ENCODE data around the gene CENPT.

Gene CENPT

DNA sequence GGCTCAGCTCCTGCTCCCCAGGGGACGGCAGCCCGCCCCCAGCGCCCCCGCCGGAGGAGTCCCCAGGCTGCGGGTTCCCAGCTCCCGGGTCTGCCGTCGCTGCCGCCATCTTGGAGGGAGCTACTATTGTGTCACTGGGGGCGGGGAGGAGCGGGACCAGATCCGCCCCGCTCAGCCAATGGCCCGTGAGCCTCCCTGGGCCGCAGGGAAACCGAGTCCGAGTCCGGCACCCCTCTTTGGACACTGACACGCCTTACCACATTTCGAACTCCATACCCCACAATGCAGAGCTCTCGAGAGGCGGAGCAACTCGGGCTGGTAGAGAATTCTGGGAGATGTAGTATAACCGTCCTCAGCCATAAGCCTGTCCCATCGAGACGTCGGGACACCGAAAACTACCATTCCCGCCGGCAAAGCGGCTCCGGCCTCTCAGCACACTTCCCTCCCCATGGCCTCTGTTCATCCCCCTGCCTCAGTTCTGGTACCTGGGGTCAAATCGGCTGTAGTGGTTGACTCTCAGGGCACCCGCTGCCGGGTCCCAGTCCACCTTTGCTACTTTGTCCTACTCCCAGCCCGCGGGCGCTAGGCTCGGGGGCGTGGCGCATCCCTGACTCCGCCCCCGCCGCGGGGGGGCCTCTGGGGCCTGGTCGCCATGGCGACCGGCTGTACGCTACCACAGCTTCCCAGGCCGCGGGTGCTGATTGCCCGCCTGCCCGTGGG lies 40.9 kb downstream of the CENPT start, which contains the start of the genes RANBP10 and TSNAXIP1:
Gene RANBP10 (minus strand): TSS at position 133 of the 720 bp plus-strand sequence. CDS start 24 bp downstream, at position 109.
Gene TSNAXIP1 (plus strand): TSS at position 462 of the 720 bp plus-strand sequence. CDS start 261 bp downstream, outside the sequence.
- DNase-seq (ENCODE audit: low read depth) = peak; percentile 89

DNA sequence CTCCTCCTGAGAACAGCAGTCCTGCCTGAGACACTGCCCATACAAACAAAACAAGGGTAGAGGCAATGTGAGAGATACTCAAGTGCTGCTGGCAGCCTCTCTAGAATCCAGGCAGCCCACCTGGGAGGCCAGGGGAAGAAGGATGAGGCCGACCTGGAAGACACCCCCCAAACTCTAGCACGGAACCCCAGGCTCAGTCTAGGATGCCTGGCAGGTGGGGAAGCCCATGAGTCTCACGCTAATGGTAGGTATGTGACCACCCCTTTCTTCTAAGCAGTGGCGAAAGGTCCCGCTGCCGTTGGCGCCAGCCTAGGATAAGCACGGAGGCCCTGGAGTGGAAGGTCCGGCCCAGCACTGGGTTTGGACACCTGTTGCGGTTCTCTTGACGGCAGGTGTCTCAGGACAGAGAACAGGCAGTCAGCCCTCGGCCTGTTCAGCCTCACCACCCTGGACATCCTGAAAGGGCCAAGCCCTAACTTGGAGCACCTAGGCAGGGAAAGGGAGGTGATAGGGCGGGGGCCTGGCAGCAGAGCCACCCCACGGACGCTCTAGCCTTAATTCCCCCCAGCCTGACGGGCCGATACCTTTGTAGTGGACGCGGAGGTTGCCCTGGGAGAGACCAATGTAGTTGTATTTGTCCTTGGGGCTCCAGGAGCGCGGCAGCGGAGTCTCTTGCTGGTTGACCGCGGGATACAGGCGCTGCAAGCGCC lies 41.6 kb downstream of the CENPT start:
- DNase-seq (ENCODE audit: low read depth) = no peak

DNA sequence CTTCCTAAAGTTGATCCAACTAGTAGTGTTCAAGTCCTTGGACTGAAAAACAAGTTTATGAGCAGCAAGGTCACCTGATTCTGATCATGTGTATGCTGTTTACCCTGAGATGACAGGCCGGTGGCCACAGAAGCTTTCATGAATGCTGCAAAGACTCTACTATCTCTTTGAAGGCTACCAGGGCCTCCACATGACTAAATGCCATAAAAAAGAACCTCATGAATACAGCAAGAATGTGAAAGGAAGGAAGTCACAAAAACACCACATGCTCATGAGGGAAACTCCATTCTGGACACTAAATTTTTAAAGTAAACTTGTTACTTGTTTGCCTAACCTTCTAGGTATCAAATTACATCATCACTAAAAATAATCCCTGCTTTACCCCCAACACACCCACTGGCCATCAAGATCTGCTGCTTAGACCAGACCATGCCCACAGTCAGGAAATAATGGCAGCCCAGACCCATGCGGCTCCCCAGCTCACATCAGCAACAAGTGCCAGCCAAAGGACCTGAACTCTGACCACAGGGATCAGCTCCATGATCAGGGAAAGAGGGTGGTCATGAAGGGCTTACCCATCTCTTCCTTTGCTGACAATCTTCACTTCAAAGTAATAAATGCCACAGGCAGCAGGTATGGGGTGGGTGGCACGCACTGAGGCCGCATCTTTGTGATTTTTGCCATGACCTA lies 42.5 kb downstream of the CENPT start:
- DNase-seq (ENCODE audit: low read depth) = no peak

DNA sequence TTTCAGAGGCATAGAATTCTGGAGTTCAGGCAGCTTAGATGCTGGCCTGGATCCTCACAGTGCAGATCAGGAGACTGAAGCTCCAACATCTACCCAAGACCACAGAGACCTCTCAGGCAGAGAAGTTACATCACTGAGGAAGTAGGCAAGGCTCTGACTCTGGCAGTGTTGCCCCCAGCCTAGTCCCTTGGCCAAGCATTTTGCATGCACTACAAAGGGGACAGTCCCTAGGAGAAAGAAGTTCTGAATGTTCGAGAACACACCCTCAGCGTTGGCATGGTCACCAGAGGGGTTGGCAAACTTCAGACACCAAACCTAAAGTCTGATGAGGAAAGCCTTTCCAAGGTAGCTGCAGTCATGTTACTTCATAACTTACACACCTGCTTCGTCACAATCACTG lies 43.6 kb downstream of the CENPT start:
- no peak for DNase-seq (ENCODE audit: low read depth)

DNA sequence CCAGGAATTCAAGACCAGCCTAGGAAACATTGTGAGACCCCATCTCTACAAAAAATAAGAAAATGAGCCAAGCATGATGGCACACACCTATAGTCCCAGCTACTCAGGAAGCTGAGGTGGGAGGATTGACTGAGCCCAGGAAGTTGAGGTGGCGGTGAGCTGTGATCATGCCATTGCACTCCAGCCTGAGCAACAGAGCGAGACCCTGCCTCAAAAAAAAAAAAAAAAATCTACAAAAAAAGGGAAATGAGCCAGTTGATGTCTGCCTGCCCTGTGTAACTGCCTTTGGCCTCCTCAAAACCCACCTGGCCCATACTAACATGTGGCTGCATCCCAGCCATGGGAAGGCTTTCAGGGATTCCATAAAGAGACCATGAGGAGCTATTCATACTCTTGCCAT lies 45.6 kb downstream of the CENPT start:
- DNase-seq (ENCODE audit: low read depth) = no peak

DNA sequence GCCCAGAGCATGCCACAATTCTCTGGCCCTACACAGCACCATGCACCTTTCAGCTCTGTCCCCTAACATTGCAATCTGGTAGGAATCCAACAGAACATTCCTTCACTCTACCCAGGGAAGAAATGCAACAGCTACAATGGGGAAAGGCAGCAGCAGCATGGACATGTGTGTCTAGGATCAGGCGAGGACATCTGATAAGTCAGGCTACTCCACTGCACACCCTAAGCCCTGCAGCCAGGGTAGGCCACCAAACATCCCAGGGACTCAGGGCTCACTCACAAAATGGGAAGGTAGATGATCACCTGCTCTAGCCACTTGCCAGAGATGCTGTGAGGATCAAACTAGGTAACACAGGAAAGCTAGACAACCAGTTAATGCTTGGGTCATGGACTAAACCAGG lies 46.3 kb downstream of the CENPT start:
- DNase-seq (ENCODE audit: low read depth) = no peak

DNA sequence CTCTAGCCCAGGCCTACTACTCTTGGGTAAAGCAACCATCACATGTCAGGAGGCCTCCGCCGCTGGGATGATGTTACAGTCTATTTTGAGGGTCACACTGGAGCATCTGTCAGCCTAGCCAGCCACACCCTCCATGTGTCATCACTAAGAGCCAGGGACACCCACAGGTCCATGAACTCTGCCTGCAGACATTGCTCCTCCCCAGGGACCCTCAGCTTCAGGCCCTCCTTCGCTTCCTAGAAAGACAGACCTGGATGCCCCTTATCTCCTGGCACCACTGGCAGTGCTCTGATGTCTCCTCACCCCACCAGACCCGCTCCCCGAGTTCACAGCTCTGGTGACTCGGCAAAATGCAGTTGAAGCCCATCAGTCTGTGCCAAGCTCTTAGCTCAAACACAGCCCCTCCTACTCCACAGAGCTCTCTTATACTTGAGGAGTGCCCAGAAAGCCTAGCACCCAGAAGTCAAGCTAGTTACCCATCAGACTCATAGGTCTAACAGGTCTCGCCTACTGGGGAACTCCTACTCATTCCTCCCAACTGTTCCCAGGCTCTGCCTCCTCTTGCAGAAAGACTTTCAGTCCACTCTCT lies 47.1 kb downstream of the CENPT start:
- no peak for DNase-seq (ENCODE audit: low read depth)

DNA sequence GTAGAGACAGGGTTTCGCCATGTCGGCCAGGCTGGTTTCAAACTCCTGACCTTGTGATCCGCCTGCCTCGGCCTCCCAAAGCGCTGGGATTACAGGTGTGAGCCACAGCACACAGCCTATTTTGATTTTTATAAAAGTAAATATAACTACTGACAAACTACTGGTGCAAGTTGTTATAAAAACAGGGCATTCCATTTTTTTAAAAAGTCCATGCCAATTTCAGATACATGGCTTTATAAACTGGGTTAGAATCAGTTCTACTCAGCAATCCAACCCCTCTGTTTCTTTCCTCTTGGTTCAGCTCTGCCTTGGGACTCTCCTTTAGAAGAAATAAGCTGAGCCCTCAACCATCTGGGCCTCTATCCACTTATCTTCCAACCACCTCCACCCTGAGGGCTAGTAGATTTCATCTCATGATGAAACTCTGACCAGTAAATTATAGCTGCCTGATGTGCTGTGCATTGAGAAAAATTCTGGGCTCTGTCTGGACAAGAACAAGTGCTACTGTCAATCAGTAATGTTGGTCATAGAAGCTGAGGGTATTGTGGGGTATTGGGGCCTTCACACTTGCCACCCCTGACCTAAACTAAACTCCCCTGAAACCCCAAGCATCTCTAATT lies 51.3 kb downstream of the CENPT start:
- no peak for DNase-seq (ENCODE audit: low read depth)

DNA sequence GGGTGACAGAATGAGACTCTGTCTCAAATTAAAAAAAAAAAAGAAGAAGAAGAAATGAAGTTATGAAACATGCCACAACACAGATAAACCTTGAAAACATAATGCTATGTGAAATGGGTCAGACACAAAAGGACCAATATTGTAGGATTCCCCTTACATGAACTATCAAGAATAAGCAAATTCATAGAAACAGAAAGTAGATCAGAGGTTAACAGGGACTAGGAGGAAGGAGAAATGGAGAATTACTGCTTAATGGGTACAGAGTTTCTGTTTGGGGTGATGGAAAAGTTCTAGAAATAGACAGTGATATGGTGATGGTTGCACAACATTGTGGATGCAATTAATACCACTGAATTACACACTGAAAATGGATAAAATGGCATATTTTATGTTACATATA lies 57.4 kb downstream of the CENPT start:
- DNase-seq (ENCODE audit: low read depth) = no peak

DNA sequence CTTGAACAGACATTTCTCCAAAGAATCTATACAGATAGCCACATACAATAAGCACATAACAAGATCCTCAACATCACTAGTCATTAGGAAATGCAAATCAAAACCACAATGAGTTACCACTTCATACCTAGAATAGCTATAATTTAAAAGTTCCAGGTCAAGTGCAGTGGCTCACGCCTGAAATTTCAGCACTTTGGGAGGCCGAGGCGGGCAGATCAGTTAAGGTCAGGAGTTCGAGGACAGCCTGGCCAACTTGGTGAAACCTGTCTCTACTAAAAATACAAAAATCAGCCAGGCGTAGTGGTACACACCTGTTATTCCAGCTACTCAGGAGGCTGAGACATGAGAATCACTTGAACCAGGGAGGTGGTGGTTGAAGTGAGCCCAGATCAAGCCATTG lies 61.0 kb downstream of the CENPT start:
- DNase-seq (ENCODE audit: low read depth) = no peak

DNA sequence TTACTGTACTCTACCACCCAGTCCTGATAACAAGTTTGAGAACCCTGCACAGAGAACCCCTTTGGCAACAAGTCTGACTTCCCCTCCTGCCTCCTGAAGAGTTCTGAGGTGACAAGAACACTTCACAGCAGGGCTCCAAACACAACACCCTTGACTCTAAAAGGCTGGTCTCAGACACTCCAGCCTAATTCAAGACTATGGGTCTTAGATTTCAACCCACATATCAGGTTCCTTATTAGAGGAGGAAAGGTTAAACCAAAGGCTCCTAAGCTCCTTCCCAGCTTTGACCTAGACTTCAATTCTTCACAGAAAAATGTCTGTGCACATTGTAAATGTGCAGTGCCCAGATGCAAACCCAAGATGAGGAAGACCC lies 64.2 kb downstream of the CENPT start:
- no peak for DNase-seq (ENCODE audit: low read depth)

DNA sequence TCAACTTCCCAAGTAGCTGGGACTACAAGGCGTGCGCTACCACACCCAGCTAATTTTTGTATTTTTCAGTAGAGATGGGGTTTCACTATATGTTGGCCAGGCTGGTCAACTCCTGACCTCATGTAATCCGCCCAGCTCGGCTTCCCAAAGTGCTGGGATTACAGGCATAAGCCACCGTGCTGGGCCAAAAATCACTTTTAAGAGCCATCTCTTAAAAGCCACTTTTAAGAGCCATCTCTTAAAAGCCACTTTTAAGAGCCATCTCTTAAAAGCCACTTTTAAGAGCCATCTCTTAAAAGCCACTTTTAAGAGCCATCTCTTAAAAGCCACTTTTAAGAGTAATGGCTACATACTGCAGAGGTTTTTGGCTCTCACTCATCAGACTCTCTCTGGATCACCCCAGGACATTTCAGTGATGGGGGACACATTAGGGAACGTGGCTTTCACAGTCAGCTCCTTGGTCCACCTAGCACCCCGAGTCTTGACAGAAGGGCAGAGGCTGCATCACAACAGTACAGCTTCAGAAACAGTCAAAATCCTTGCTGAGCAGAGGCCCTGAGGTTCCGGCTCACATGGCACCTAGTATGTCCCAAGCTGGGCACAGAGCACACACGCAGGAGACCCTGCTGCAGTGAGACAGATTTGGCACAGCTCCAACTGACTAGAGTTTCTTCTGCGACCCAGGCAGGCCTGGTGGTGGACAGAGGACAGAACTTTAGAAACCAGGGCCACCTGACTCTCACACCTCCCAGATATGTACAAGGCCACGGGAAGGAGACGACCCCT lies 64.7 kb downstream of the CENPT start:
- no peak for DNase-seq (ENCODE audit: low read depth)

DNA sequence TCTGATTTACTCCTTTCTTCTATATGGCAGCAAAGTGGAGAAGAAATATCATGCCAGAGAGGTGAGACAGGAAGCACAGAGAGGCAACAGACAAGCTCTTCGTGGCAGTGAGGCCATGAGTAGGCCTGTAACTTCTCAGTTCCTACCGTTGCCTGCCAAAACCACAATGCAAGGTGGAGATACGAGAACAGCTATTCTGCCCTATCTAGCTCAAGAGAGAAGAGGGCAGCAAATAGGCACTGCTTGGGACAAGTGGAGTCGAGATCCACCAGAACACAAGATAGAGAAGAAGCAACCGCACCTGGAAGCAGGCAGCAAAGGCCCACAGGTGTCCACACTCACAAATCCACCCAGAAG lies 66.0 kb downstream of the CENPT start:
- no peak for DNase-seq (ENCODE audit: low read depth)

DNA sequence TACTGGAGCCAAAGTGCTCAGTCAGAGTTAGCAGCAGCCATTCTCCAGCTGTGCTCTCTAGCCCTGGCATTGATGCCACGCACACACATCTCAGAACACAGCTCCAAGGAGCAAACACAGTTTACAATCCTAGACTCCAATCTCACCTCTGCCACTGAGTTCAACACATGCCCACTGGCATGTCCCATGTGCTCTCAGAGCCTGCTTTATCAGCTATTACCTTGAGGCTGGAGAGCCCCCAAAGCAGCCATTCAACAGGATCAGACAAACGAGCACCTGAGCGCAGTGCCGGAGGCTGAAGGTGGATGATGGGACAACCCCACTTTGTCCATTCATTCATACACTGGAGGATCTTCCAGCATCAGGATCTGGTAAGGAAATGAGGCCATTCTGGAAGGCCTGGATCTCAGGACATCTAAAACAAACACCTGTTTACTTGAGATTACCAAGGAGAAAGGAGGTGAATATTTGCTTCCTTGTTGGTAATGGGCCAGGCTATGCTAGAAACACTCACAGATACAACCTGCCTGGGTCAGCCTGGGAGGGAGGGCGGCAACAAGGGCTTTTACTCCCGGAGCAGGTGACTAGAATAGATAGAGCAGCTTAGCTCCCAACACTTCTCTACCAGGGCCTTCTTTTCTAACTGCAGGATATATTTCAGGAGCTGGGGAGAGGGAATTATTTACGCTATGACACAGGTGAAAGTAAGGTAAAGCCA lies 66.5 kb downstream of the CENPT start:
- DNase-seq (ENCODE audit: low read depth) = no peak

DNA sequence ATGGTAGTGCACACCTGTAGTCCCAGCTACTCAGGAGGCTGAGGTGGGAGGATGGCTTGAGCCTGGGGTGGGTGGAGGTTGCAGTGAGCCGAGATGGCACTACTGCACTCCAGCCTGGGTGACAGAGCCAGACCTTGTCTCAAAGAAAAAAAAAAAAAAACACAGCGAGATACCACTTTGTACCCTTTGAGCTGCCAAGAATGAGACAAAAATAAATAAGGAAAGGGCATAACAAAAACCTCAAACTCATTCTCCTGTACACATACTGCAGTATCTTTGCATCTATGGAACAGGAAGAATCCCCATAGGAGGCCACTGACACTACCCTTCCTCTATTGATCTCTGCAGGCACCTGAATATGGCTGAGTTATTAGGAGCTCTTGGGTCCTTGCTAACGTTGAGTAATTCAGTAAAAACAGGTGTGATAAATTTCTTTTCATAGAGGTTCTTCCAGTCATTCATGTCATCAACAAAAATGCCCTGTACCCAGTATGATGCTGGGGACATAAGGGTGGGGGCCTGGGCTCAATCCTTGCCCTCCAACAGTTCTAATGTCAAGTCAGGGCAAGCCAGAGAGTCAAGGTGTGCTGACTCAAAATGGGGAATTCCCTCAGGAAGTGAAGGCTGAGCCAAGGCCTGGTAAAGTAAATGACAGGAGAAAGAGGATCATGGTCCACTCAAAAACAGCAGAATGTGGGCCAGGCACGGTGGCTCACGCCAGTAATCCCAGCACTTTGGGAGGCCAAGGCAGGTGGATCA lies 68.1 kb downstream of the CENPT start:
- no peak for DNase-seq (ENCODE audit: low read depth)

Measured in stimulated activated CD8-positive, alpha-beta memory T cell treated with anti-CD3 and anti-CD28 coated beads, Interleukin-7, amount 100 ng/mL, for 24 hours (primary cell).